RCC 7860 (cell line): ENCODE results near the gene RGL3.
"Not testable (repeated sequence)": the region's sequence is repeated elsewhere in the genome, so short reads cannot be mapped to it uniquely, and the experiment has no call there.

Experiments used
- DNase-seq: peaks from one replicate; pipeline ENCODE4 v3.0.0-alpha.2; 2015; ENCODE audit warnings: low spot score
- FAIRE-seq: peaks from 2 replicates; lab custom pipeline; 2012; peaks lifted over from hg19 to GRCh38; lab: Jason Lieb, UNC

The RGL3 gene

DNA sequence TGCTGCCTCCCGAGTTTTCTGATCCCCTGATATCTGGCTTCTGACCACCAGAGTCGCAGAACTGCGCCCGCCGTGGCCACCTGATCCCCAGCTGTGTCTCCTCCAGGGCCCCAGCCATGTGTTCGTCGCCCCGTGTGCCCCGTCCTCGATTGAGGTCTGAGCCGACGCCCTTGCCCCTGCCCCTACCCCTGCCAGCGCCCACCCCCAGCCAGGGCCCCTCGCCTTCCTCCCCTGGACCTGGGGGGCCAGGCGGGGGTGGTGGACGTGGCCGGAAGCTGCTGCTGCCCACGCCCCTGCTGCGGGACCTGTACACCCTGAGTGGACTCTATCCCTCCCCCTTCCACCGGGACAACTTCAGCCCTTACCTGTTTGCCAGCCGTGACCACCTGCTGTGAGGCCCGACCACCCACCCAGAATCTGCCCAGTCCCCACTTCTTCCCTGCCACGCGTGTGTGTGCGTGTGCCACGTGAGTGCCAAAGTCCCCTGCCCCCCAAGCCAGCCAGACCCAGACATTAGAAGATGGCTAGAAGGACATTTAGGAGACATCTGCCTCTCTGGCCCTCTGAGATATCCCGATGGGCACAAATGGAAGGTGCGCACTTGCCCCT is 54.7 kb downstream of the RGL3 start:
- no peak for FAIRE-seq
- DNase-seq = no peak

- DNase-seq (no peak), FAIRE-seq (no peak)
These were observed 55.2 kb downstream of the RGL3 start for GRCh38 chr19:11363881-11364280.

- FAIRE-seq (no peak), DNase-seq (no peak)
These were observed 57.1 kb downstream of the RGL3 start for GRCh38 chr19:11361771-11362731.

GRCh38 chr19:11361037-11361770 is 57.9 kb downstream of the RGL3 start:
- FAIRE-seq (no peak), DNase-seq (no peak)

DNA sequence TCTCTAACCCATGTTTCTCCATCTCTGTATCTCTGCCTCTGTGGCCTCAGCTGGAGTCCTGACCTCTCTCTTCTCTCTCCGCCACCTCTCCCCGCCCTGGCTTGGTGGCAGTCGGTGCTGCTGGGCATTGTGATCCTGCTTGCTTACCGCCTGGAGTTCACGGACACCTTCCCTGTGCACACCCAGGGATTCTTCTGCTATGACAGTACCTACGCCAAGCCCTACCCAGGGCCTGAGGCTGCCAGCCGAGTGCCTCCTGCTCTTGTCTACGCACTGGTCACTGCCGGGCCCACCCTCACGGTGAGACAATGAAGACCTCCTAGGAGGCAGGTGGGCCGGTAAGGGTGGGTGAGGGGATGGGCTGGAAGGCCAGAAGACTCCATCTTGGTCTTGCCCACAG is 59.7 kb downstream of the RGL3 start:
- FAIRE-seq (no peak), DNase-seq (no peak)

GRCh38 chr19:11356676-11357550 is 62.2 kb downstream of the RGL3 start:
- no peak for FAIRE-seq
- no peak for DNase-seq

DNA sequence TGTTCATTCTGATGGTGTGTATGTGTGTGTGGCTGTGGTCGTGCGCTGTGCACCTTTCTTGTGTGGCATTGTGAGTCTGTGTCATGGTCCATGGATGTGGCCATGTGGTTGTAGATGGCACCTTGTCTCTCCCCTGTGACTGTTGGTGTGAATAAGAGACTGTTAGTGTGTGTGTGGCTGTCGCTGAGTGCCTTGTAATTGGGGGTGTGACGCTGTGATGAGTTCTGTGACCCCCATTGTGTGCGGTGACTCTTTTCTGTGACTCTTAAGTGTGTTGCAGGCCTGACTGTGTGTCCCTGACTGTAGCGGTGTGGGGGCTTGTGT is 63.1 kb downstream of the RGL3 start:
- FAIRE-seq (no peak), DNase-seq (no peak)

DNA sequence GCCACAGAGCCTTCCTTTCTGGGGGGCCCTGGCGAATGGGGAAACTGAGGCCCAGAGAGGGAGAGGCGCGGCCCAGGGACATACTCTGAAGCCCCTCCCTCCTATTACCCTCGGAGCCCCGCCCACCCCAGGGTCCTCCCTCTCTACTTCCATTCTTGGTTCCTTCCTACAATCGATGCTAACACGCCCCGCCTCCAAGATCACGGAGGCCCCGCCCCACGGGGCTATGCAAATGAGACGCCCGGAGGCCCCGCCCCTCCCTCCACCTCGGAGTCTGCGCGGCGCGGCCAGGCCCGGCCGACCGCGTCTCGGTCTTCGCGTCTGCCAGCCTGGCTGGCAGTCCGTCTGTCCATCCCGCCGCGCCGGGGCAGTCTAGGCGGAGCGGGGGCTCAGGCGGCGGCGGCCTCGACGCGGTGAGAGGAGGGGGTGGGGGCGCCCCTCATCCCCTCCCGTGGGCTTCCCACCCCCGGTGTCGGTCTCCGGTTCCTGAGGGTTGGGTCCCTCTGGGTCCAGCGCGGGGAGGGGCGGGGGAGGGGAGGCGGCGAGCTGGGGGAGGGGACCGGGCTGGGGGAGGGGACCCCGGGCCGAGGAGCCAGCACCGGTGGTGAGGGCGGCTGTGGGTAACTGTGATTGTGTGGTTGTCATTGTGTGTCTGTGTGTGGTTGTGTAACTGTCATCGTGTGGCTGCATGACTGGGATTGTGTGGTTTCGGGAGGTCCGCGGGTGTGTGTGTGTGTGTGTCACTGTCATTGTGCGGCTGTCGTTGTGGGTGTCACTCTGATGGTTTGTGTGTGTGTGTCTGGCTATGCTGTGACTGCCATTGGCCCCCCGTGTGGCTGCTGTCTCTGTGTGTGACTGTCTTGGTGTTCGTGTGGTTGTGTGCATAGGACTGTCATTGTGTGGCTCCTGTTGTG is 63.7 kb downstream of the RGL3 start, which contains the start of gene PLPPR2:
Gene PLPPR2 (plus strand): TSS at position 273 of the 914 bp plus-strand sequence. CDS start 2,242 bp downstream, outside the sequence.
- FAIRE-seq (no peak), DNase-seq (peak; percentile 44)

- FAIRE-seq, DNase-seq: not testable (repeated sequence)
These were observed 65.0 kb downstream of the RGL3 start for GRCh38 chr19:11354102-11354501.

DNA sequence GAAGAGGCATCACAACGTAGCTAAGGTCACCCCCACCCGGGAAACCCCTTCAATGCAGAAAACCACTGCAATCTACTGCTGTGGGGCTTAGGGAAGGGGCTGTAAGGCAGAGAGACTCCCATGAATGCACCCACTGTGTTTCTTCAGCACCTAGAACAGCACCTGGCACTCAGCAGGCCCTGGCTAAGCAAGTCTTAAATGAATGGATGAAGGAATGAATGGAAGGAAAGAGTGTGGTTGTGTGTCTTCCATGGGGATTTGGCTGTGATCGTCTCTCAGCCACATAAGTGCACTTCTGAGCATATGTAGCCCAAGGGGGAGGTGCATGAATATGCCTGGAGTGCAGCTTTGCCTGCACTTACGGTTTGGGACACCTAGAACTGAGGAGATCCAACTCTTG is 69.9 kb downstream of the RGL3 start:
- FAIRE-seq = no peak
- no peak for DNase-seq

- FAIRE-seq (no peak), DNase-seq (no peak)
These were observed 71.5 kb downstream of the RGL3 start for GRCh38 chr19:11347546-11348039.

DNA sequence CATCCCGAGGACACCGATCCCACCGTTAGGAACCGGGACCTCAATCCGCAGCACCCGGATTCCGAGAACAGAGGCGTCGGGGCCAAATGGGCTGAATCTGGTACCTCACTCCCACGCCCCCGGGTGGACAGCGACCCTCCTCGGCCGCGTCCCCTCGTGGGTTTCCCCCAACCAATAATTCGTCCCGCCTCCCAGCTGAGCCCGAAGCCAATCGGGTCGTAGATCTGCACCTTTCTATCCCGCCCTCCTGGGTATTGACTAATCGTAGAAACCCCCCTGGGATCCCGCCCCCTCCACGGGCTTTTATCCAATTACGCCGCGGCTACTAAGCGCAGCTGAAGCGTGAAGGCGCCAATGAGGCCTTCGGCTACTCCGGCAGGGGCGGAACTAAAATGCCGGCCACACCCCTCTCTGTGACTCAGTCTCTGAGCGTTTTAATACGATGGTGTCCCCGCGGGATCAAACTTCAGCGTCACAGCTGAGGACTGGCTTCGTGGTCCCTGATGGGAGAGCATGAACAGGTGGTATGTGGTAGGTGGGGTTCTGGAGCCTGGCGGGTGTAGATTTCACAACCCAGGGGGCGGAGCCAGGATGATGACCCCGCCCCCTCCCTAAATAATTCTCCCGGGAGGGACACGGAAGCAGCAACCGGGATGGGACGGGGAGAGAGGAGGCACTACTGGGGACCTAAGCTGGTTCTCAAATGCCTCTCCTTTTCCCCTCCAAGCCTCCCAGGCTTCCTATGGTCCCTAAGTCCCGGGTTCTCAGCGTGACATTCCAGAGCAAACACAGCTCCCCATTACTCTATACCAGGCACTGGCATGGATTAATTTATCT is 72.8 kb downstream of the RGL3 start, which contains the start of the genes CCDC159 and TMEM205:
Gene CCDC159 (plus strand): TSS at position 416 of the 837 bp plus-strand sequence. CDS start 88 bp downstream, at position 504.
Gene TMEM205 (minus strand): TSS at position 165 of the 837 bp plus-strand sequence. CDS start 649 bp downstream, outside the sequence.
- DNase-seq = peak; percentile 96
- peak; percentile 96 for FAIRE-seq

DNA sequence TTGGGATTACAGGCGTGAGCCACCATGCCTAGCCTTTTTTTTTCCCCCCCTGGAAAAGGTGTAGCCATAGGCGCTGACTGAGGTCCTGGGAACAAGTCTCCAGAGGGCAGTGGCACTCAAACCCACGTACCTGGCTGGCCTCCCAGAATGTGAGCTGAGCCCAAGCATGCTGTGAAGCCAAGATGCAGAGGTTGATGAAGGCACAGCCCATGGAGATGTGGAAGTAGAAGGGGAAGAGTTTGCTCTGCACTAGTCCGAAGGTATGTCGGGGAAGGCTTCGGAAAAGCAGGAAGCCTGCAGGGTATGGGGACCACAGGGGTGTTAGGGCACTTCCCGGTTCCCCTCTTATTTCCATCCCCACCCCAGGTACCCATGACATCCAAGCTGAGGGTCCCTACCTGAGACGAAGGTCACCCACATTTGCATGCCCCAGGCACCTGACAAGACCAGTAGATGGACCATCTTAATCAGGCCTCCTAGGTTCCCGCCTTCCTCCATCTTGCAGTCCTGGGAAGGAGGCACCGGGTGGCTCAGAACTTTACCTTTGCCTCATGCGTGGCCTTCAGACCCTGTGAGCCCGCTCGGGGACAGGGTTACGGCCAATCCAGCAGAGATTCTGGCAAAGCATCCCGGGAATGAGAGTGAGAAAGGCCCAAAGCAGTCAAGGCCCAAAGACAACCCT is 73.9 kb downstream of the RGL3 start:
- DNase-seq (peak; percentile 15), FAIRE-seq (no peak)
